Neural cell (in vitro differentiated cells): ENCODE data around the gene SSR4. TPM values are rescaled to one million over a fixed set of nuclear protein-coding genes. Genes with fewer than 3 reads are reported as not detected.

ENCODE experiments used
- H2AFZ ChIP-seq: fragments of 200-600, 300-800 bp; sonication (generic), shearing (Covaris generic); 2 replicates; pipeline ENCODE4 v1.6.0; 2014; ENCODE audit warnings: low read depth, mild to moderate bottlenecking, antibody characterized with exemption, low read length, moderate library complexity
- H3F3A ChIP-seq: fragments of 200-600 bp; shearing (Covaris generic); 2 replicates; pipeline ENCODE4 v1.6.1; 2016; ENCODE audit warnings: mild to moderate bottlenecking, moderate library complexity, mixed read lengths, antibody characterized with exemption, low read length; ENCODE audit not compliant: insufficient read depth, poor library complexity, severe bottlenecking
- H3K27ac ChIP-seq: fragments of 200-600, 300-800 bp; sonication (generic), shearing (Covaris generic); 2 replicates; pipeline ENCODE4 v1.5.1; 2014; ENCODE audit warnings: mild to moderate bottlenecking, low read length, moderate library complexity
- H3K27me3 ChIP-seq: fragments of 300-800, 200-600 bp; sonication (generic), shearing (Covaris generic); 2 replicates; pipeline ENCODE4 v1.6.0; 2014; ENCODE audit warnings: mild to moderate bottlenecking, low read depth, low read length, moderate library complexity; ENCODE audit not compliant: insufficient read depth
- H3K36me3 ChIP-seq: fragments of 300-800, 200-600 bp; sonication (generic), shearing (Covaris generic); 2 replicates; pipeline ENCODE4 v1.5.1; 2014; ENCODE audit warnings: mild to moderate bottlenecking, antibody characterized with exemption, low read length, moderate library complexity; ENCODE audit not compliant: insufficient read depth
- H3K4me2 ChIP-seq: fragments of 300-800, 200-600 bp; sonication (generic), shearing (Covaris generic); 2 replicates; pipeline ENCODE4 v1.6.0; 2014; ENCODE audit warnings: mild to moderate bottlenecking, low read length
- H3K4me3 ChIP-seq: fragments of 300-800, 200-600 bp; sonication (generic), shearing (Covaris generic); 2 replicates; pipeline ENCODE4 v1.5.1; 2014; ENCODE audit warnings: mild to moderate bottlenecking, low read length, moderate library complexity
- H3K79me2 ChIP-seq: fragments of 200-600 bp; shearing (Covaris generic); replicated peaks from 2 replicates; pipeline ENCODE4 v1.6.0; 2014; ENCODE audit warnings: mild to moderate bottlenecking, low read length, moderate library complexity; ENCODE audit not compliant: insufficient read depth
- H3K9ac ChIP-seq: fragments of 300-800, 200-600 bp; sonication (generic), shearing (Covaris generic); 2 replicates; pipeline ENCODE4 v1.6.1; 2016; ENCODE audit warnings: mild to moderate bottlenecking, low read length, mixed read lengths
- H3K9me2 ChIP-seq: fragments of 200-600 bp; shearing (Covaris generic); 2 replicates; pipeline ENCODE4 v1.6.1; 2016; ENCODE audit warnings: mild to moderate bottlenecking, low read length, mixed read lengths; ENCODE audit not compliant: insufficient read depth
- H3K9me3 ChIP-seq: fragments of 200-600, 300-800 bp; sonication (generic), shearing (Covaris generic); 2 replicates; pipeline ENCODE4 v1.6.1; 2016; ENCODE audit warnings: mild to moderate bottlenecking, mixed run types, low read length, moderate library complexity, mixed read lengths
- H4K20me1 ChIP-seq: fragments of 200-600 bp; shearing (Covaris generic); 2 replicates; pipeline ENCODE4 v1.6.1; 2016; ENCODE audit warnings: mild to moderate bottlenecking, mixed run types; ENCODE audit not compliant: insufficient read depth
- EP300 ChIP-seq: fragments of 450-650 bp; conservative IDR thresholded peaks from 2 replicates; pipeline ENCODE4 v1.6.1; 2014; ENCODE audit warnings: antibody characterized with exemption, mild to moderate bottlenecking, moderate library complexity; ENCODE audit not compliant: poor library complexity, severe bottlenecking
- EZH2 ChIP-seq: fragments of 200-600, 300-800 bp; shearing (Covaris generic), sonication (generic); IDR thresholded peaks from 2 replicates; pipeline ENCODE4 v1.6.1; 2014; ENCODE audit warnings: antibody characterized with exemption, low read length, borderline replicate concordance, mild to moderate bottlenecking; ENCODE audit not compliant: insufficient read depth, poor library complexity, severe bottlenecking
- MXI1 ChIP-seq: fragments of 450-650 bp; conservative IDR thresholded peaks from 2 replicates; pipeline ENCODE4 v1.6.1; 2014; ENCODE audit warnings: antibody characterized with exemption, mild to moderate bottlenecking; ENCODE audit not compliant: poor library complexity, severe bottlenecking
- POLR2AphosphoS5 ChIP-seq: IDR thresholded peaks from 2 replicates; pipeline ENCODE4 v1.6.1; 2012
- RAD21 ChIP-seq: fragments of 450-650 bp; conservative IDR thresholded peaks from 2 replicates; pipeline ENCODE4 v1.6.1; 2014; ENCODE audit warnings: antibody characterized with exemption, mild to moderate bottlenecking, moderate library complexity
- REST ChIP-seq: IDR thresholded peaks from 2 replicates; pipeline ENCODE4 v1.6.1; 2012; ENCODE audit warnings: borderline replicate concordance
- SMC3 ChIP-seq: fragments of 450-650 bp; conservative IDR thresholded peaks from 2 replicates; pipeline ENCODE4 v1.6.1; 2014; ENCODE audit warnings: antibody characterized with exemption, mild to moderate bottlenecking, moderate library complexity; ENCODE audit not compliant: poor library complexity
- TAF1 ChIP-seq: IDR thresholded peaks from 2 replicates; pipeline ENCODE4 v1.6.1; 2012; ENCODE audit warnings: low read depth
- polyA plus RNA-seq: library from polyadenylated mRNA; depleted of rRNA; stranded (reverse); fragments of >200 nt; gene quantifications from 2 replicates; pipeline ENCODE4 v1.2.3, GENCODE V29; 2014
- TF ChIP-seq, protein P1 (sequence below): fragments of 450-650 bp; IDR thresholded peaks from 2 replicates; pipeline ENCODE4 v1.5.1; 2014; ENCODE audit warnings: antibody characterized with exemption, mild to moderate bottlenecking, moderate library complexity; ENCODE audit not compliant: poor library complexity, severe bottlenecking

SSR4 gene
- polyA plus RNA-seq, 1 donor from 2014 or later = 186 TPM

- no peaks in the 10 kb centered on the region for H3K9me3 ChIP-seq
- H3K9me2 ChIP-seq = no peaks in the 10 kb centered on the region
- no peaks in the 10 kb centered on the region for H4K20me1 ChIP-seq
- no peak overlapping the region for H3K9ac ChIP-seq
- no peaks in the 10 kb centered on the region for H3K36me3 ChIP-seq
- H3K27ac ChIP-seq = no peak overlapping the region
- no peaks in the 10 kb centered on the region for H3K79me2 ChIP-seq
- no peaks in the 10 kb centered on the region for H3F3A ChIP-seq
- H3K4me2 ChIP-seq = no peak overlapping the region
- TF ChIP-seq RAD21 (no peak), EP300 (no peak), POLR2AphosphoS5 (no peak), SMC3 (no peak), MXI1 (no peak), TAF1 (no peak), EZH2 (no peak), REST (no peak)
- TF ChIP-seq, protein P1, sequence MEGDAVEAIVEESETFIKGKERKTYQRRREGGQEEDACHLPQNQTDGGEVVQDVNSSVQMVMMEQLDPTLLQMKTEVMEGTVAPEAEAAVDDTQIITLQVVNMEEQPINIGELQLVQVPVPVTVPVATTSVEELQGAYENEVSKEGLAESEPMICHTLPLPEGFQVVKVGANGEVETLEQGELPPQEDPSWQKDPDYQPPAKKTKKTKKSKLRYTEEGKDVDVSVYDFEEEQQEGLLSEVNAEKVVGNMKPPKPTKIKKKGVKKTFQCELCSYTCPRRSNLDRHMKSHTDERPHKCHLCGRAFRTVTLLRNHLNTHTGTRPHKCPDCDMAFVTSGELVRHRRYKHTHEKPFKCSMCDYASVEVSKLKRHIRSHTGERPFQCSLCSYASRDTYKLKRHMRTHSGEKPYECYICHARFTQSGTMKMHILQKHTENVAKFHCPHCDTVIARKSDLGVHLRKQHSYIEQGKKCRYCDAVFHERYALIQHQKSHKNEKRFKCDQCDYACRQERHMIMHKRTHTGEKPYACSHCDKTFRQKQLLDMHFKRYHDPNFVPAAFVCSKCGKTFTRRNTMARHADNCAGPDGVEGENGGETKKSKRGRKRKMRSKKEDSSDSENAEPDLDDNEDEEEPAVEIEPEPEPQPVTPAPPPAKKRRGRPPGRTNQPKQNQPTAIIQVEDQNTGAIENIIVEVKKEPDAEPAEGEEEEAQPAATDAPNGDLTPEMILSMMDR = no peak
- no peaks in the 10 kb centered on the region for H3K27me3 ChIP-seq
- H3K4me3 ChIP-seq = no peak overlapping the region
- H2AFZ ChIP-seq = no peak overlapping the region
Measured at GRCh38 chrX:153768311-153769157, 25.9 kb upstream of the SSR4 start.

- TF ChIP-seq REST (no peak), RAD21 (no peak), EP300 (no peak), POLR2AphosphoS5 (no peak), EZH2 (no peak), SMC3 (no peak), MXI1 (no peak), TAF1 (no peak)
- TF ChIP-seq, protein P1 = no peak
- no peak overlapping the region for H3K9ac ChIP-seq
- H3K79me2 ChIP-seq = no peaks in the 10 kb centered on the region
- no peaks in the 10 kb centered on the region for H4K20me1 ChIP-seq
- H2AFZ ChIP-seq = no peak overlapping the region
- H3F3A ChIP-seq = no peaks in the 10 kb centered on the region
- H3K4me2 ChIP-seq = no peak overlapping the region
- H3K9me2 ChIP-seq = no peaks in the 10 kb centered on the region
- H3K27me3 ChIP-seq = no peaks in the 10 kb centered on the region
- H3K4me3 ChIP-seq = no peak overlapping the region
- H3K27ac ChIP-seq = no peak overlapping the region
- H3K9me3 ChIP-seq = no peaks in the 10 kb centered on the region
- no peaks in the 10 kb centered on the region for H3K36me3 ChIP-seq
Measured at GRCh38 chrX:153769158-153769864, 25.2 kb upstream of the SSR4 start.
